HT-29 (cell line): ENCODE data around the gene CRAMP1. TPM values are rescaled to one million over a fixed set of nuclear protein-coding genes. Genes with fewer than 3 reads are reported as not detected.

ENCODE experiments used
- DNase-seq: peaks from one replicate; pipeline ENCODE4 v3.0.0-alpha.2; 2015; ENCODE audit warnings: low spot score
- total RNA-seq: library from RNA; depleted of rRNA; stranded (reverse); fragments of >200 nt; shearing (Covaris generic); gene quantifications from 2 replicates; pipeline ENCODE4 v1.2.3, GENCODE V29; 2014

CRAMP1 gene
- total RNA-seq, 1 experiment from 2014 or later, result 9.7 TPM

DNA sequence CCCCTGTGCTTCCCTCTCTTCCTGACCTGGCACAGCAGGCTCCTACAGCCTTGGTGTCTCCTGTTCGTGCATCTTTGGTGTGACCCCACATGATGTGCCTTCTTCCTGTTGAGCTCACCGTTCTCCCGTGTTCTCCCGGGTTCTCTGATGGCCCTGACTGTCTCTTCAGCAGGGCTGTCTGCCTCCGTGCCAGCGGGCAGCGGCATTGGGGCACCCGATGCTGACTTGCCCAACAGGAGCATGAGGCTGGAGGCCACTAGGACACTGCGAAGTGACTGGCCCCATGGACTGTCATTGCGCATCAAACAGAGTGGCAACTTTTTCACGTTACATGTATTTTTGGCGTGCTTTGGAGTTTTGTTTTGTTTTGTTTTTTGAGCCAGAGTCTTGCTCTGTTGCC, 22.4 kb downstream of the CRAMP1 start:
- no peak for DNase-seq

DNA sequence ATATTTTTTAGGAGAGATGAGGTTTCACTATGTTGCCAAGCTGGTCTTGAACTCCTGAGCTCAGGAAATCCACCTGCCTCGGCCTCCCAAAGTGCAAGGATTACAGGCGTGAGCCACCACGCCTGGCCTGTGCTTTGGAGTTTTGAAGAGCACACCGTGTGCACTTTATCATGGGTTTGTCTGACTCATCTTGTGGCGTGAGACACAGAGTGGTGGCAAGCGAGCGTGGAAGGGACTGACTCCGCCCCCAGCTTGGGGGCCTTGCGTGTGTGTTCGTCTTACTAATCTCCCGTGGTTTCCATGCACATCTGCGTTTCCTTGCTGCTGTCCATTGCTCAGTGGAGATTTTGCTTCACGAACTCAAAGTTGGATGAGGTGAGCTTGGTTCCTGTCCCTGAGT, 22.9 kb downstream of the CRAMP1 start:
- DNase-seq, result no peak

DNA sequence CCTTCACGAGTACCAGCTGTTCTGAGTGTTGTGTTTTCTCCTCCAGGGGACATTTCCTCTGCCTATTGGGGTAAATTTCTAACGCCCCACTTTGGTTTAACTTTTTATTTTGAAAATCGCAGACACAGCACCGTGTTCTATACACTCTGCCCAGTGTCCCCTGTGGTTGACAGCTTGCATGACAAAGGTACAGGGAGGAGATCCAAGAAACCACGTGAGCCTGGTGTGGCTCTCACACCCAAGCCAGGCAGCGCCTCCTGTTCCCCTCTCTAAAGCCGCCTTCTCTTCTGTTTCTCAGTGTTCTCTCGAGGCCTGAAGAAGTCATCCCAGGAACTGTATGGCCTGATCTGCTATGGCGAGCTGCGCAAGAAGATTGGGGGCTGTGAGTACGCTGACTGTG, 25.4 kb downstream of the CRAMP1 start:
- no peak for DNase-seq

DNA sequence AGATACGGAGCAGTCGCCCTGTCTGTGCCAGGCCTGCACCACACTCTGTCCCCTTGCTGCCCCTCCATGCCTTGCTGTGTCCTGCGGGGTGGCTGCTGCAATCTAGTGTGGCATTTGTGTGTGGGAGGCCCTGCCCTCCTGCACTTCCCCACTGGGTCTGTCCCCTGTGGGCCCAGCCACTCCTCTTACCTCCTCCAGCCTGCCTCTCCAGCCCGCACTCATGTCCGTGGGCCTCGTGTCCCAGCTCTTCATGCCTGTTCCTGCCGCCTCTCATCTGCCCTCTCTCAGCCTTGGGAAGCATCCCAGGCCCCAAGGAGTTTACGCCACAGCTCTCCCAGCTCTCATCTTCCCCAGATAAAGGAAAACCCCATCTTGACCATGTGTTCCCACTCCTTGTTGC, 26.6 kb downstream of the CRAMP1 start:
- no peak for DNase-seq

DNA sequence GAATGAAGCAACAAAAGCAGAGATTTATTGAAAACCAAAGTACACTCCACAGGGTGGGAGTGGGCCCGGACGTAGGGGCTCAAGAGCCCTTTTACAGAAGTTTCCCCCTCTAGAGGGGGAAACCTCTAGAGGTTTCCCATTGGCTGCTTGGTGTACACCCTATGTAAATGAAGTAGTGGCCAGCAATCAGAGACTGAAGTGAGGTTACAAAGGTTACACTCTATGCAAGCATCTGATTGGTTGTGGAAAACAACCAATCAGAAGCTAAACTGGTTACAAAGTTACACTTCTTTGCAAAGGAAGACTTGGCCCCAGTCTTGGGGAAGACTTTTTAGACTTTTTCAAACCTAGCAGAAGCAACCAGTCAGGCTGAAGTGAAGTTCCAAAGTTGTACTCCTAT, 27.1 kb downstream of the CRAMP1 start:
- DNase-seq, result no peak

DNA sequence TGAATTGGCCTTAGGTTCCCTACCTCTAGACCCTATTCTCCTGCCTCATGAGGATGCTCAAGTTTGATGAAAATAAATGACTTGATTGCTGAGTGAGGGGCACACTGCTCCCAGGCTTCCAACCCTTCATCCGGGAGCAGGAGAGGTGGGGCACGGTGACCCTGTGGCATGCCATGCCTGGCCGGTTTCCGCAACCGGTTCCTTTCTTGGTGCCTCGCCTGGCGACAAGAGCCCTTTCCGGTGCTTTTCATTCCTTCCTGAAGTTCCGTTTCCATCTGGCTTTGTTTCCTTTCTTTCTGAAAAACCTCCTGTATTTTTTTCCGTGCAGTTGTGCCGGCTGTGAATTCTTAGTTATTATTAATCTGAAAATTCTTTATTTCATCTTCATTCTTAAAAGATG, 27.7 kb downstream of the CRAMP1 start:
- no peak for DNase-seq

DNA sequence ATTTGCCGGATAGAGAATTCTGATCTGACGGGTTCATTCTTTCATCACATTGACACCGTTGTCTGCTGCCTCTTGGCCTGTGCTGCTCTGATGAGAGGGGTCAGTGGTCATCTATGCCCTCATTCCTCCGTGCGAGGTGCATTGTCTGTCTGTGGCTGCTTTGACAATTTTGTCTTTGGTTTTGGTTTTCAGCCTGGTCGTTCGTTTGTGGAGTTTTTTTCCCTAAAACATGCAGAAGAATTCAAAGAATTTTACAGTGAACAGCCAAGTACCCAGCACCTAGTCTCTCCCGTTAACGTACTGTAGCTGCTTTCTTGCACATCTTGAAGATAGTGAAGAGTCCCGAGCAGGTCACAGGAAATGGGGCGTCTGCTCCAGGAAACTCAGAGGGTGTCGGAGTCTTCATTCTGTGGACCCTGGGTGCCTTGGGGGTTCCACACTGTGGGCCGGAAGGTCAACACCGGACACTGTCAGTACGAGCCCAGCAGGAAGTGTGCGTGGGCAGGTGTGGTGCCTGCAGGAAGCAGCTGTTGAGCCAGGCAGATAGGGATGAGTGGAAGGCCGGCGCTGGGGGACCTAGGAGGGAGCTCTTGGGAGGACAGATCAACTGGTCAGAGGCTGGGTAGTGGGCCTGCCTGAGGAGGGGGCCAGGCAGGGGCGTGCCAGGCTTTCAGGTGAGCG, 28.2 kb downstream of the CRAMP1 start:
- no peak for DNase-seq

DNA sequence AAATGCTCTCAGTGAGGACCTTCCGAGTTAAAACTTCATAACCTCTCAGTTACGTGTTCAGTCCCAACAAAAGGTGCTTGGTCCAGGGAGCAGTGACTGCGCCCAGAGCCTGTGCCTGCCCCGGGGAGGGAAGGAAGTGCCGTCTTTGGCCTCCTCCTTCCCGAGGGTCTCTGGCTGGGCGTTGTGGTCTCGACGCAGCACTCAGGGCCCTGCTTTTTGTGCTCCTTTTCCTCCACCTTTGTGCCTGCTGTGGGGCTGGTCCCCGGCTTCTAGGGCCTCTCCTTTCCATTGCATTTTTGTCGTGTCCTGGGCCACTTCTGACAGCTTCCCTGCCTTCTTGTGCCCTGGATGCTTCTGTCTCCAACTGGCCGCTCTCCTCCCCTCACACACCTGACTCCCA, 29.1 kb downstream of the CRAMP1 start:
- DNase-seq, result no peak

DNA sequence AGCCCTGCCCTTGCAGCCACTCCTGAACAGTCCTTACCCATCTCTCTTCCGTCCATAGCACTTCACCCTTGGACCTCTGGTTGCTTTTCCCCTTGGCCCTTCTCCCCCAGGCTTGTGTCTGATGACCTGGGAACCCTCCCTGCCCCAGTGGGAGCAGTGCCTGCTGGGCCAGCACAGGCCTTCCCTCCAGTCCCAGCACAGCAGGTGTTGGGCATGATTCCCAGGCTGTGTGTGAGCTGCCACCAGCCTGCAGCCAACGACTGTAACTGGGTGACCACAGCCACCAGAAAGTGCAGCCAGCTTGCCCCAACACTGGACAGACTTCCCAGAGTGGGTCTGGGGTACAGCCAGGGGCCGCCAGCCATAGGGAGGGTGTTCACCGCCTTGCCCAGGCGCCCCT, 30.0 kb downstream of the CRAMP1 start:
- no peak for DNase-seq

DNA sequence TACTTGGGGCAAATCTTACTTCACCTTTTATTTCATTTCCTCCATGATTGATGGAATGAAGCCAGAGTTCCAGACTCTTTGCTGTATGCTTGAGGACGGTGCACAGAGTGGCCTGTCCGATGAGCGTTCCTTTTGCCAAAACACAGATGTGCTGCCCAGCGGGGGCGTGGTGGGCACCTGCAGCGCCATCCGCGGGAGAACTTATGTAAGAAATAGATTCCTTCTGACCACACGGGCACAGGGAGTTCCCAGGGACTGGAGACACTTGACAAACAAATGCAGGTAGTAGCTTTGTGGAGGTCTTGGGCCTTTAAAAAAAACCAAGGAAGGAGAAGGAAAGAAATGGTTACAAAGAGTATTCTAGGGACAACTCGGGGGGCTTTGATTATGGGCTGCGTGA, 30.6 kb downstream of the CRAMP1 start:
- DNase-seq, result no peak

DNA sequence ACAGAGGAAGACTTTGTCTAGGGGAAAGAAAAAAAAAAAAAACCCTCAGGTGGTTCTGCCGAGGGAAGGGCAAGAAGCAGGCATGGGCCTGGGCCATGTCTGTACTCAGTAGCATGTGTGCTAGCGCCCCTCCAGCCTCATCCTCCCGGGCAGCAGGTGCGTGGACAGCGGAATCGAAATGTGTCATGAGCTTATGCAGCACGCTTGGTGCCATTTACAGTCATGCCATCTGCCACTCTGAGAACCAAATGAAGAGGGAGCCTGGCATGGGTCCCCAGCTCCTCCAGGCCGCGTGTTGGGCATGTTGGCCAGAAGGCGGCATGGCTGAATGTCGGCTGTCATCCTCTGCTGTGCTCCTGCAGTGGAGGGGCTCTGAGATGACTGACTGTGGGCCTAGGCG, 31.4 kb downstream of the CRAMP1 start:
- no peak for DNase-seq

DNA sequence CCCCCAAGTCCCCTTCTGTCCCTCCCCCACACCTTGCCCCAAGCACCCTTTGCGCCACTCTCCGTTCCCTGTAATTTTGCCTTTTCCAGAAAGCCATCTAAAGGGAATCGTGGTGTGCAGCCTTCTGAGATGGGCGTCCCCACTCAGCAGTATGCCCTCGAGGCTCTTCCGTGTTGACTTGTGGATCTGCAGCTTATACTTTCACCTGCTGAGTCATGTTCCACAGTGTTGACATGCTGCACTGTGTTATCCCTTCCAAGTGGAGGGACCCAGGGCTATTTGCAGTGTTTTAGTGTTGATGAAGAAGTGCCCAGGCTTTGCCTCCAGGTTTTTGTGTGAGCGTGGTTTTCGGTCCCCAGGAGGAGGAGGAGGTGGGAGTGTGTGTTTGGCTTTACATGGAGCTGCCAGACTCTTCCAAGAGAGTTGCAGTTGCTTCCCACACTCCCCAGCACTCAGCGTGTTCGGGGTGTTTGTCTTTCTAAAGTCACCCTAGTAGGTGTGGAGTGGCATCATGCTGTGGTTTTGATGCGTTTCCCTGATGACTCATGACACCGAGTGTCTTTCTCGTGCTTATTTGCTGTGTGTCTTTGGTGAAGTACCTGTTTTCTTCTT, 33.9 kb downstream of the CRAMP1 start:
- peak; percentile 6 for DNase-seq

DNA sequence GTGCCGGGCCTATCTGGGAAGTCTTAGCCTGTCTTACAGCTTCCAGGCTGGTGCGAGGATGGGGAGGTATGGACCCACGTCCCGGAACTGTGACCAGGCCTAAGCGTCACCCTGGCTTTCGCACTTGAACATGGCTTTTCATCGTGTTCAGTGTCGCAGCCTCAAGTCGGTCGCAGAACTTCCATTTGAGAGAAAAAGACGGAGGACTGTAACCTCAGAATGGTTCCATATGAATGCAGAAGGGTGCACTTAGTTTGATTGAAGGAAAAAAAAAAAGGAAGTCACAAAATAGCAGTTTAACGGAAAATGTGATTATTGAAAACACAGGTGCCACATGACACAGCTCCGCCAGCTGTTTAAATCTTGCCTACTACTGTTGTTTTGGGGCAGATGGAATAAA, 35.7 kb downstream of the CRAMP1 start:
- DNase-seq, result no peak

DNA sequence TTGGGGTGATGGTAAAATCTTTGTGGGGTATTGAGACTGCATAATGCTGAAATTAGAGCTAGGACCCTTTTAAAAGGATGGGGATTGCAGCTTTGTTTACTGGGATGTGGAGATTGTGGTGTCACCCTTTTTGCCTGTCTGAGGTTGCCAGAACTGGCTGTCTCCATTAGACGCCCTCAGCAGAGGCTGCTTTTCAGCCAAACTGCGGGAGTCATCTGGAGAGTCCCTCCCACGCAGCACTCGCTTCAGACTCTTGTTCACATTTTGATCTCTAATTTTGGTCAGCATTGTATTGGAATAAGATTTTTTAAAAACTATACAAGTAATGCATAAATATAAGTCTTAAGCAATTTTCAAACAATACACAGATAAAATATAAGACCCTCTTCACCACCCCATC, 38.0 kb downstream of the CRAMP1 start:
- DNase-seq, result no peak

DNA sequence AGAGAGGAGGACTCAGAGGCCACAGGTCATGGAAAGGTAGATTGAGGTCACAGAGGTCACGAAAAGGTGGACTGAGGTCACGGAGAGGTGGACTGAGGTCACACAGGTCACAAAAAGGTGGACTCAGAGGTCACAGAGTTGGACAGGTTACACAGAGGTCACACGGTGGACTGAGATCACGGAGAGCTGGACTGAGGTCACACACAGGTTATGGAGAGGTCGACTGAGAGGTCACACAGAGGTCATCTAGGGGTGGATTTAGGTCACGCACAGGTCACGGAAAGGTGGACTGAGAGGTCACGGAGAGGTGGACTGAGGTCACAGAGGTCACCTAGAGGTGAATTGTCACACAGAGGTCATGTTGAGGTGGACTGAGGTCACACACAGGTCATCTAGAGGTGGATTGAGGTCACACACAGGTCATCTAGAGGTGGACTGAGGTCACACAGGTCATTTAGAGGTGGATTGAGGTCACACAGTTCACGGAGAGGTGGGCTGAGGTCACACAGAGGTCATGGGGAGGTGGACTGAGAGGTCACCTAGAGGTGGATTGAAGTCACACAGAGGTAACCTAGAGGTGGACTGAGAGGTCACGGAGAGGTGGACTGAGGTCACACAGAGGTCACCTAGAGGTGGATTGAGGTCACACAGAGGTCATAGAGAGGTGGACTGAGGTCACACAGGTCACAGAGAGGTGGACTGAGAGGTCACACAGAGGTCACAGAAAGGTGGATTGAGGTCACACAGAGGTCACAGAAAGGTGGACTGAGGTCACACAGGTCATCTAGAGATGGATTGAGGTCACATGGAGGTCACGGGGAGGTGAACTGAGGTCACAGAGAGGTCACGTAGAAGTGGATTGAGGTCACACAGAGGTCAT, 39.2 kb downstream of the CRAMP1 start:
- DNase-seq, result no peak

DNA sequence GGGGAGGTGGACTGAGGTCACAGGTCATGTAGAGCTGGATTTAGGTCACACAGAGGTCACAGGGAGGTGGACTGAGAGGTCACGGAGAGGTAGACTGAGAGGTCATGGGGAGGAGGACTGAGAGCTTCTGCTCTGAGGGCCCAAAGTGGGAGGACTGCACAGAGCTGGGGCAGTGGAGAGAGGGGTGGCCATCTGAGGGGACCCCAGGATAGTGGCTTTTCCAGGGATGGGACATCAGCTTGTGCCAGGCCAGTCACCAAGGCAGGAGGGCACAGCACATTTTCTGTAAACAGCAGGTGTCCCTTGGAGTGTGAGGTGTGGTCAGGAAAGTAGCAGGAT, 39.8 kb downstream of the CRAMP1 start:
- no peak for DNase-seq

DNA sequence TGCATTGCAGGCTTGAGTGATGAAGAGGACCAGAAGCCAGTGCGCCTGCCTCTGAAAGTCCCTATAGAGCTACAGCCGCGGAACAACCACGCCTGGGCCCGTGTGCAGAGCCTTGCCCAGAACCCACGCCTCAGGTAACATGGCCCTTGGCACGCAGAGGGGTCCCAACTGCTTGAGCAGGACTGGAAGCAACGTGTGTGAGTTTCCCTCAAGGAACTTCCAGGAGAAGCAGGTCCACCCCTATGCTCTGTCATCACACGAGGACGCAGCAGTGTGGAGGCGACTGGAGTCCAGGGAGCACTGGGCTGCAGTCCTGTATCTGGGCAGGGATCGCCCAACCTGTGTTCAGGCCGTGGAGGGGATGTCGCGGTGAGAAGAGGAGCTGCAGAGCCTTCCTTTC, 40.9 kb downstream of the CRAMP1 start:
- no peak for DNase-seq

DNA sequence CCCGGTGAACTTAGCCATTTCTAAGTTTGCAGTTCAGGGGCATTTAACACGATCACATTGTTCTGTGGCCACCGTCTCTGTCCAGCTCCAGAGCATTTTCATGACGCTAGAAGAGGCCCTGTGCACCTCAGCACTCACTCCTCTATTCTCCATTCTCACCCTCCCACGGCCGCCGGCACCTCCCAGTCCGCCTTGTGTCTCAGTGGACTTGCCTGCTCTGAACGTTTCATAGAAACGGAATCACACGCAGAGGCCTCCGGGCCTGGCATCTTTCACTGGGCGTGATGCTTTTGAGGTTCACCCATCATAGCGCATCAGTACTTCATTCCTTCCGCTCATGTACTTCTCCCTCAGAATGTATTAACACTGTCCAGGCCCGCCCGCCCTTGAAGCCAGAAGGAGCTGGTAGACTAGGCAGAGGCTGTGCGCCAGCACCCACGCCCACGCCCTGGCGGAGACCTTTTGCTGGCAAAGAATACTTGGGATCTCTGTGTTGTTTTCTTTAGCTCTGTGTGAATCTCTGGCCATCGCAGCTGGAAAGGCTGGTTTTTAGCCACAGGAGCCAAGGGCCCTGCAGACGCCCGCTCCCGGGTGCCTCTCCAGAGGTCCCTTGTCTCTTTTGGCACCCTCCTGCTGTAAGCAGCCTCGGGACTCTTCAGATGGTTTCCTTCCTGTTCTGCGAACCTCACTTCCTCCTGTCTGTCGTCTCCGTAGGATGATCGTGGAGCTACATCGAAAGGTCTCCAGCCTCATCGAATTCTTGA, 42.5 kb downstream of the CRAMP1 start:
- DNase-seq, result no peak

DNA sequence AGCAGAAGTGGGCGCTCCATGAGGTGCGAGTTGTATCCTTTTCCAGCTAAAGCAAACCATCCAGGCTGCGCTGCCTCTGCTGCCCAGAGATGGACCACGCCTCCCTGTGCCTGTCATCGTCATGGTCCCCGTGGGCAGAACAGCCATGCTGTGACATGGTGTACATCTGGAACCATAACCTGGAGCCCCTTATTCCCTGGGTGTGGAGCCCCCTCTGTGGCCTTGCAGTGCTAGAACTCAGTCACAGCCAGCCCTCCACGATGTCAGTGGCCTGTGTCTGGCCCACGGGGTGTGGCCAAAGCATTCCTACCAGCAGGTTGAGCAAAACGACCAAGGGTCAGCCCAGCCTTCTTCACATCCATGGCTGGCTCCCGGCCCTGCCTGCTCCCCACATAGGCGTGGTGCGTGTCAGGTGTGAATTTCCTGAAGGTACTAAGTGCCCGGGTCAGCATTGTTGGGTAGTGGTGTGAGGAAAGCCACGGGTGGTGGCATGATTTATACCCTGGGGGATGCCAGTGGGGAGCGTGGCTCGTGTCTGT, 43.2 kb downstream of the CRAMP1 start:
- DNase-seq, result no peak

DNA sequence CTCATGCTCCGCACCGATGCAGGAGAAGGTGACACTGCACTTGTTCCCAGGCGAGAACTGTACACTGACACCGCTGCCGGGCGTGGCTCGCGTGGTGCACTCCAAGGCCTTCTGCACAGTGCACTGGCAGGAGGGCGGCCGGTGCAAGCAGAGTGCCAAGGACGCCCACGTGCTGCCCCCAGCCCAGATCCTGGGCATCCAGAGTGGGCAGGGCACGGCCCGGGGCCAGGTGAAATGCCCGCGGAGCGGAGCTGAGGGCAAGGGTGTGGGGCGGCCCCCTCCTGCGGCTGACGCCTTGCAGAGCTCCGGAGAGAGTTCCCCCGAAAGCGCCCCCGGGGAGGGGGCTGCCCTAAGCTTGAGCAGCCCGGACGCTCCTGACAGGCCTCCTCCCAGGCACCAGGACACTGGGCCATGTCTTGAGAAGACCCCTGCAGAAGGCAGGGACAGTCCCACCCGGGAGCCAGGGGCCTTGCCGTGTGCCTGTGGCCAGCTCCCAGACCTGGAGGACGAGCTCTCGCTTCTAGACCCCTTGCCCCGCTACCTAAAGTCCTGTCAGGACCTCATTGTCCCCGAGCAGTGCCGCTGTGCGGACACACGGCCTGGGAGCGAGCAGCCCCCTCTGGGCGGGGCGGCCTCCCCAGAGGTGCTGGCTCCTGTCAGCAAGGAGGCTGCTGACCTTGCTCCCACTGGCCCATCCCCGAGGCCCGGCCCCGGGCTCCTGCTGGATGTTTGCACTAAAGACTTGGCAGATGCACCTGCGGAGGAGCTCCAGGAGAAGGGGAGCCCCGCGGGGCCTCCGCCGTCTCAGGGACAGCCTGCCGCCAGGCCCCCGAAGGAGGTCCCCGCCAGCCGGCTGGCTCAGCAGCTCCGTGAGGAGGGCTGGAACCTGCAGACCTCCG, 44.0 kb downstream of the CRAMP1 start:
- DNase-seq, result no peak
